K562 (cell line): ENCODE results near the gene PATE2. TPM values are rescaled to one million over a fixed set of nuclear protein-coding genes. Genes with fewer than 3 reads are reported as not detected.

ENCODE experiments used
- ATAC-seq: fragments of 200-7000 bp; cut with Tn5 transposase; 3 replicates; pipeline ENCODE4 v1.9.1; 2020; ENCODE audit warnings: moderate library complexity
- BruUV-seq: library from RNA; stranded (reverse); fragments of 400-500 nt; replicated peaks from 2 replicates; lab custom pipeline; 2021; lab: Mats Ljungman, UMichigan
- CTCF ChIA-PET: fragments of 300-600 bp; formaldehyde crosslinking; extraction: SDS; loops from one replicate; lab custom pipeline; 2021; ENCODE audit warnings: low intra/inter-chr PET ratio; lab: Yijun Ruan, JAX
- POLR2A ChIA-PET: fragments of 300-600, 350-650 bp; sonication (Branson Sonifier 250); formaldehyde crosslinking; extraction: SDS; loops from one replicate; lab custom pipeline; 2021; ENCODE audit warnings: antibody characterized with exemption, inconsistent platforms; lab: Yijun Ruan, JAX
- DNase-seq, 4 experiments: peaks; one replicate each; pipeline versions ENCODE4 v3.0.0 to v3.0.0-alpha.2; 2011 to 2018; ENCODE audit warnings: low spot score in 3 of 4, mixed read lengths in 3 of 4; ENCODE audit errors: extremely low read depth in 1 of 4
- FAIRE-seq: peaks from 2 replicates; lab custom pipeline; 2011; peaks lifted over from hg19 to GRCh38; lab: Jason Lieb, UNC
- H2AFZ ChIP-seq: 2 replicates; pipeline ENCODE4 v1.6.0; 2011; ENCODE audit warnings: low read depth, low read length, control low read depth, inconsistent platforms
- H3K27ac ChIP-seq: fragments of 200-600 bp; 3 replicates; pipeline ENCODE4 v1.8.0; 2011; ENCODE audit warnings: low read depth, mild to moderate bottlenecking, control low read depth, inconsistent platforms, low read length, moderate library complexity, mixed read lengths; ENCODE audit errors: extremely low read depth
- H3K27me3 ChIP-seq, 2 experiments: fragments of 300-600 bp in 1 of 2; 2 replicates in 1 of 2; 3 replicates in 1 of 2; pipeline versions ENCODE4 v1.6.0 to v1.8.0; 2011; ENCODE audit warnings: inconsistent platforms in 2 of 2, low read length in 2 of 2, mild to moderate bottlenecking in 1 of 2, mixed read lengths in 1 of 2, moderate library complexity in 1 of 2; ENCODE audit not compliant: control insufficient read depth in 2 of 2, insufficient read depth in 2 of 2
- H3K36me3 ChIP-seq: fragments of 300-600 bp; 3 replicates; pipeline ENCODE4 v1.8.0; 2011; ENCODE audit warnings: mild to moderate bottlenecking, low read length, inconsistent platforms; ENCODE audit not compliant: control insufficient read depth, insufficient read depth
- H3K4me1 ChIP-seq, 2 experiments: fragments of 200-600 bp in 1 of 2; replicated peaks in 1 of 2; 2 replicates in 1 of 2; 3 replicates in 1 of 2; pipeline versions ENCODE4 v1.5.1 to v1.8.0; 2011; ENCODE audit warnings: inconsistent platforms in 2 of 2, low read length in 2 of 2, mild to moderate bottlenecking in 1 of 2, mixed read lengths in 1 of 2, moderate library complexity in 1 of 2; ENCODE audit not compliant: control insufficient read depth in 2 of 2, insufficient read depth in 2 of 2
- H3K4me2 ChIP-seq: 2 replicates; pipeline ENCODE4 v1.6.1; 2011; ENCODE audit warnings: low read length, control low read depth, inconsistent platforms, mixed read lengths; ENCODE audit not compliant: insufficient read depth
- H3K4me3 ChIP-seq: fragments of 200-600 bp; sonication (generic), shearing (Covaris generic); 2 replicates; pipeline ENCODE4 v1.5.1; 2016; ENCODE audit warnings: control low read depth, inconsistent platforms
- H3K79me2 ChIP-seq: fragments of 200-600 bp; 3 replicates; pipeline ENCODE4 v1.8.0; 2011; ENCODE audit warnings: low read length, inconsistent platforms; ENCODE audit not compliant: control insufficient read depth, insufficient read depth
- H3K9ac ChIP-seq, 2 experiments: 2 replicates each; pipeline versions ENCODE4 v1.6.0 to v1.6.1; 2011; ENCODE audit warnings: low read depth in 2 of 2, low read length in 2 of 2, control low read depth in 1 of 2, inconsistent platforms in 1 of 2, mild to moderate bottlenecking in 1 of 2, mixed read lengths in 1 of 2; ENCODE audit not compliant: insufficient read depth in 1 of 2
- H3K9me1 ChIP-seq: one replicate; pipeline ENCODE4 v1.6.0; 2011; ENCODE audit warnings: inconsistent platforms, mild to moderate bottlenecking, low read length, moderate library complexity; ENCODE audit not compliant: control insufficient read depth, insufficient read depth
- H3K9me3 ChIP-seq: replicated peaks from 2 replicates; pipeline ENCODE4 v1.5.1; 2011; ENCODE audit warnings: low read depth, low read length, inconsistent platforms; ENCODE audit not compliant: control insufficient read depth, insufficient read depth
- H4K20me1 ChIP-seq: replicated peaks from 2 replicates; pipeline ENCODE4 v1.6.1; 2011; ENCODE audit warnings: low read length, inconsistent platforms, mixed read lengths; ENCODE audit not compliant: control insufficient read depth, insufficient read depth
- FOXJ3 ChIP-seq: sonication (generic); formaldehyde crosslinking; IDR thresholded peaks from 2 replicates; pipeline ENCODE4 v1.4.0; 2020; ENCODE audit warnings: mild to moderate bottlenecking, missing genetic modification reagents
- MAFG ChIP-seq: fragments of 450-650 bp; conservative IDR thresholded peaks from 2 replicates; pipeline ENCODE4 v1.6.1; 2016; ENCODE audit warnings: missing genetic modification characterization, missing compliant biosample characterization
- NR1H2 ChIP-seq: sonication (generic); formaldehyde crosslinking; IDR thresholded peaks from 2 replicates; pipeline ENCODE4 v1.4.0; 2020; ENCODE audit warnings: mild to moderate bottlenecking, missing genetic modification reagents
- TCF3 ChIP-seq: sonication (generic); formaldehyde crosslinking; IDR thresholded peaks from 2 replicates; pipeline ENCODE4 v1.4.0; 2020; ENCODE audit warnings: mild to moderate bottlenecking, missing genetic modification reagents
- ZBTB1 ChIP-seq: sonication (generic); formaldehyde crosslinking; IDR thresholded peaks from 2 replicates; pipeline ENCODE4 v1.8.1; 2023; ENCODE audit warnings: missing genetic modification reagents, low read depth, mild to moderate bottlenecking, borderline replicate concordance
- ZBTB11 ChIP-seq, 3 experiments: fragments of 200-800 bp in 1 of 3; fragments of 250-450 bp in 1 of 3; fragments of 450-650 bp in 1 of 3; sonication (Bioruptor Pico) in 1 of 3; sonication (Bioruptor generic) in 1 of 3; formaldehyde crosslinking in 1 of 3; IDR thresholded peaks; 2 replicates each; pipeline versions ENCODE4 v1.6.1 to v1.8.0; 2016 to 2022; ENCODE audit warnings: mild to moderate bottlenecking in 2 of 3, missing genetic modification characterization in 2 of 3, missing compliant biosample characterization in 1 of 3, moderate library complexity in 1 of 3
- ZNF3 ChIP-seq: fragments of 250-450 bp; sonication (Bioruptor Pico); IDR thresholded peaks from 2 replicates; pipeline ENCODE4 v1.5.0; 2021; ENCODE audit warnings: mild to moderate bottlenecking, moderate library complexity
- WGBS: fragments of 100-300 bp; shearing (Covaris generic); methylation state at CpG from one replicate; pipeline ENCODE4 v1.1.6; 2016; ENCODE audit warnings: low coverage, mixed read lengths; ENCODE audit not compliant: insufficient coverage; ENCODE audit errors: missing lambda C conversion rate; 5-methylcytosine and 5-hydroxymethylcytosine counted together
- in situ Hi-C: fragments of 300-500 bp; cut with MboI; formaldehyde crosslinking; loops from 4 replicates; pipeline ENCODE4 v1.15.0; 2018; ENCODE audit warnings: inconsistent platforms, mixed read lengths
- intact Hi-C: fragments of 100-400 bp; cut with micrococcal nuclease; formaldehyde crosslinking; loops from 2 replicates; pipeline ENCODE4 v1.14.2; 2022
- polyA plus RNA-seq, 8 experiments: library from polyadenylated mRNA; depleted of rRNA in 4 of 8; stranded (reverse) in 5 of 8; unstranded in 3 of 8; fragments of >200 nt; fragmentation: Nextera tagmentation in 2 of 8; fragmentation: Illumina TruSeq in 1 of 8; extraction: Ambion mirVana in 2 of 8; extraction: Trizol in 1 of 8; gene quantifications; 2 replicates each; pipeline versions ENCODE4 v1.2.1 to v1.2.3, GENCODE V29; 2011 to 2014; ENCODE audit warnings: inconsistent platforms in 1 of 8, missing spikeins in 1 of 8
- total RNA-seq, 7 experiments: library from RNA; depleted of rRNA in 6 of 7; stranded (reverse); fragments of >200 nt in 6 of 7; fragmentation: Illumina TruSeq in 2 of 7; extraction: Trizol in 2 of 7; gene quantifications; 2 replicates each; pipeline versions ENCODE4 v1.2.1 to v1.2.3, GENCODE V29; 2011 to 2021; ENCODE audit warnings: low replicate concordance in 1 of 7
- TF ChIP-seq, protein P1 (sequence below): fragments of 450-650 bp; IDR thresholded peaks from 2 replicates; pipeline ENCODE4 v1.6.1; 2016; ENCODE audit warnings: mild to moderate bottlenecking, moderate library complexity

PATE2 gene
- total and polyA plus RNA-seq, 9 of the 15 experiments (the other 6 are each of a cell fraction or from before 2014, with no cell fraction given): not detected

GRCh38 chr11:125797641-125798040, 19.0 kb upstream of the PATE2 start:
- Histone ChIP-seq H3K36me3 (no peaks in the 10 kb centered on the region), H3K79me2 (no peaks in the 10 kb centered on the region), H3K4me1 (no peaks in the 10 kb centered on the region), H3K9me1 (no peaks in the 10 kb centered on the region), H3K27me3 (no peaks in the 10 kb centered on the region), H3K9ac (no peak overlapping the region), H3K9me3 (no peaks in the 10 kb centered on the region), H4K20me1 (no peaks in the 10 kb centered on the region), H2AFZ (no peak overlapping the region), H3K4me3 (no peak overlapping the region), H3K4me2 (no peak overlapping the region), H3K27ac (no peak overlapping the region)
- ATAC-seq: no peak
- no TSS peak for BruUV-seq
- no peak for DNase-seq
- CTCF ChIA-PET: no interaction called here
- intact Hi-C loops: no loop called here
- in situ Hi-C loops: no loop called here
- FAIRE-seq: no peak
- WGBS: 5% methylated on average over 4 of the region's 4 CpGs
- POLR2A ChIA-PET: no interaction called here
- TF ChIP-seq MAFG (tag) (no peak), ZNF3 (CRISPR knock-in tag) (no peak), TCF3 (CRISPR knock-in tag) (no peak), NR1H2 (CRISPR knock-in tag) (no peak), ZBTB11 (CRISPR knock-in tag; IDR thresholded peaks at IDR 0.05) (no peak), FOXJ3 (CRISPR knock-in tag) (no peak), ZBTB1 (CRISPR knock-in tag) (no peak)
- TF ChIP-seq, protein P1, sequence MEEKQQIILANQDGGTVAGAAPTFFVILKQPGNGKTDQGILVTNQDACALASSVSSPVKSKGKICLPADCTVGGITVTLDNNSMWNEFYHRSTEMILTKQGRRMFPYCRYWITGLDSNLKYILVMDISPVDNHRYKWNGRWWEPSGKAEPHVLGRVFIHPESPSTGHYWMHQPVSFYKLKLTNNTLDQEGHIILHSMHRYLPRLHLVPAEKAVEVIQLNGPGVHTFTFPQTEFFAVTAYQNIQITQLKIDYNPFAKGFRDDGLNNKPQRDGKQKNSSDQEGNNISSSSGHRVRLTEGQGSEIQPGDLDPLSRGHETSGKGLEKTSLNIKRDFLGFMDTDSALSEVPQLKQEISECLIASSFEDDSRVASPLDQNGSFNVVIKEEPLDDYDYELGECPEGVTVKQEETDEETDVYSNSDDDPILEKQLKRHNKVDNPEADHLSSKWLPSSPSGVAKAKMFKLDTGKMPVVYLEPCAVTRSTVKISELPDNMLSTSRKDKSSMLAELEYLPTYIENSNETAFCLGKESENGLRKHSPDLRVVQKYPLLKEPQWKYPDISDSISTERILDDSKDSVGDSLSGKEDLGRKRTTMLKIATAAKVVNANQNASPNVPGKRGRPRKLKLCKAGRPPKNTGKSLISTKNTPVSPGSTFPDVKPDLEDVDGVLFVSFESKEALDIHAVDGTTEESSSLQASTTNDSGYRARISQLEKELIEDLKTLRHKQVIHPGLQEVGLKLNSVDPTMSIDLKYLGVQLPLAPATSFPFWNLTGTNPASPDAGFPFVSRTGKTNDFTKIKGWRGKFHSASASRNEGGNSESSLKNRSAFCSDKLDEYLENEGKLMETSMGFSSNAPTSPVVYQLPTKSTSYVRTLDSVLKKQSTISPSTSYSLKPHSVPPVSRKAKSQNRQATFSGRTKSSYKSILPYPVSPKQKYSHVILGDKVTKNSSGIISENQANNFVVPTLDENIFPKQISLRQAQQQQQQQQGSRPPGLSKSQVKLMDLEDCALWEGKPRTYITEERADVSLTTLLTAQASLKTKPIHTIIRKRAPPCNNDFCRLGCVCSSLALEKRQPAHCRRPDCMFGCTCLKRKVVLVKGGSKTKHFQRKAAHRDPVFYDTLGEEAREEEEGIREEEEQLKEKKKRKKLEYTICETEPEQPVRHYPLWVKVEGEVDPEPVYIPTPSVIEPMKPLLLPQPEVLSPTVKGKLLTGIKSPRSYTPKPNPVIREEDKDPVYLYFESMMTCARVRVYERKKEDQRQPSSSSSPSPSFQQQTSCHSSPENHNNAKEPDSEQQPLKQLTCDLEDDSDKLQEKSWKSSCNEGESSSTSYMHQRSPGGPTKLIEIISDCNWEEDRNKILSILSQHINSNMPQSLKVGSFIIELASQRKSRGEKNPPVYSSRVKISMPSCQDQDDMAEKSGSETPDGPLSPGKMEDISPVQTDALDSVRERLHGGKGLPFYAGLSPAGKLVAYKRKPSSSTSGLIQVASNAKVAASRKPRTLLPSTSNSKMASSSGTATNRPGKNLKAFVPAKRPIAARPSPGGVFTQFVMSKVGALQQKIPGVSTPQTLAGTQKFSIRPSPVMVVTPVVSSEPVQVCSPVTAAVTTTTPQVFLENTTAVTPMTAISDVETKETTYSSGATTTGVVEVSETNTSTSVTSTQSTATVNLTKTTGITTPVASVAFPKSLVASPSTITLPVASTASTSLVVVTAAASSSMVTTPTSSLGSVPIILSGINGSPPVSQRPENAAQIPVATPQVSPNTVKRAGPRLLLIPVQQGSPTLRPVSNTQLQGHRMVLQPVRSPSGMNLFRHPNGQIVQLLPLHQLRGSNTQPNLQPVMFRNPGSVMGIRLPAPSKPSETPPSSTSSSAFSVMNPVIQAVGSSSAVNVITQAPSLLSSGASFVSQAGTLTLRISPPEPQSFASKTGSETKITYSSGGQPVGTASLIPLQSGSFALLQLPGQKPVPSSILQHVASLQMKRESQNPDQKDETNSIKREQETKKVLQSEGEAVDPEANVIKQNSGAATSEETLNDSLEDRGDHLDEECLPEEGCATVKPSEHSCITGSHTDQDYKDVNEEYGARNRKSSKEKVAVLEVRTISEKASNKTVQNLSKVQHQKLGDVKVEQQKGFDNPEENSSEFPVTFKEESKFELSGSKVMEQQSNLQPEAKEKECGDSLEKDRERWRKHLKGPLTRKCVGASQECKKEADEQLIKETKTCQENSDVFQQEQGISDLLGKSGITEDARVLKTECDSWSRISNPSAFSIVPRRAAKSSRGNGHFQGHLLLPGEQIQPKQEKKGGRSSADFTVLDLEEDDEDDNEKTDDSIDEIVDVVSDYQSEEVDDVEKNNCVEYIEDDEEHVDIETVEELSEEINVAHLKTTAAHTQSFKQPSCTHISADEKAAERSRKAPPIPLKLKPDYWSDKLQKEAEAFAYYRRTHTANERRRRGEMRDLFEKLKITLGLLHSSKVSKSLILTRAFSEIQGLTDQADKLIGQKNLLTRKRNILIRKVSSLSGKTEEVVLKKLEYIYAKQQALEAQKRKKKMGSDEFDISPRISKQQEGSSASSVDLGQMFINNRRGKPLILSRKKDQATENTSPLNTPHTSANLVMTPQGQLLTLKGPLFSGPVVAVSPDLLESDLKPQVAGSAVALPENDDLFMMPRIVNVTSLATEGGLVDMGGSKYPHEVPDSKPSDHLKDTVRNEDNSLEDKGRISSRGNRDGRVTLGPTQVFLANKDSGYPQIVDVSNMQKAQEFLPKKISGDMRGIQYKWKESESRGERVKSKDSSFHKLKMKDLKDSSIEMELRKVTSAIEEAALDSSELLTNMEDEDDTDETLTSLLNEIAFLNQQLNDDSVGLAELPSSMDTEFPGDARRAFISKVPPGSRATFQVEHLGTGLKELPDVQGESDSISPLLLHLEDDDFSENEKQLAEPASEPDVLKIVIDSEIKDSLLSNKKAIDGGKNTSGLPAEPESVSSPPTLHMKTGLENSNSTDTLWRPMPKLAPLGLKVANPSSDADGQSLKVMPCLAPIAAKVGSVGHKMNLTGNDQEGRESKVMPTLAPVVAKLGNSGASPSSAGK: no peak
